Gastroesophageal sphincter (tissue), 3 donors: ENCODE measurements around the gene ASAP2.

Source experiments
- EP300 ChIP-seq: sonication (generic); formaldehyde crosslinking; IDR thresholded peaks from one replicate; pipeline ENCODE4 v1.6.1; 2017; ENCODE audit warnings: antibody characterized with exemption, mild to moderate bottlenecking
- TF ChIP-seq, protein P1 (sequence below), 4 experiments: fragments of 200-600 bp in 2 of 4; fragments of 450-650 bp in 2 of 4; sonication (generic) in 1 of 4; IDR thresholded peaks; one replicate each; pipeline ENCODE4 v1.5.1; 2017 to 2019; ENCODE audit warnings: antibody characterized with exemption in 4 of 4, mild to moderate bottlenecking in 2 of 4, moderate library complexity in 2 of 4

DNA sequence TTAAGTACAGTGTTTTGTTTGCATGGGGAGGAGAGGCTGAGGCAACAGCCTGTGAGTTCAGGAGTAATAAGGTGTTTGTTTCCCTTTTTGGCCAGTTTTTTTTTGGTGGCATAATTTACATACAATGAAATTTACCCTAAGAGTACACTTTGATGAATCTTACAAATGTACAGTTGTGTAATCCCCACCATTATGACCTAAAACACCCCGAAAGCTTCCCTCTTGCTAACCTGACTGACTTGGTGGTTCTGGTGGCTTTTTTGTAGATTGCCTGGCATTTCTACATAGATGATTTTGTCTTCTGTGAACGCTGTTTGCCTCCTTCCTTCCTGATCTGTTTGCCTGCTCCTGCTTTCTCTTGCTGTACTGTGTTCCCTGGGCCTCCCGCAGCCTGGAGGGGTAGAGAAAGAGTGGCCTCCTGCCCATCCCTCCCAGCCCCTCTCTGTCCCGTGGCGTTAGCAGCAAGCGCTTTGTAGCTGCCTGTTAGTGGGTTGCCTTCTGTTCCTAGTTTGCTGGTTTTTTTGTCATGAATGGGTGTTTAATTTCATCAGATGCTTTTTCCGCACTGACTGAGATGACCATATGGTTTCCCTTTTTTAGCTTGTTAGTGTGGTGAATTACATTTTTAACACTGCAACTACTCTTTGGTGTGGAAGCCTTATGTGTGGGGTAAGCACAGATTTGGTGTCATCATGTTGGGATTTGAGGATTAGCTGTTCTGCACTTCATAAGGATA, 32.1 kb downstream of the ASAP2 start:
- TF ChIP-seq, protein P1, sequence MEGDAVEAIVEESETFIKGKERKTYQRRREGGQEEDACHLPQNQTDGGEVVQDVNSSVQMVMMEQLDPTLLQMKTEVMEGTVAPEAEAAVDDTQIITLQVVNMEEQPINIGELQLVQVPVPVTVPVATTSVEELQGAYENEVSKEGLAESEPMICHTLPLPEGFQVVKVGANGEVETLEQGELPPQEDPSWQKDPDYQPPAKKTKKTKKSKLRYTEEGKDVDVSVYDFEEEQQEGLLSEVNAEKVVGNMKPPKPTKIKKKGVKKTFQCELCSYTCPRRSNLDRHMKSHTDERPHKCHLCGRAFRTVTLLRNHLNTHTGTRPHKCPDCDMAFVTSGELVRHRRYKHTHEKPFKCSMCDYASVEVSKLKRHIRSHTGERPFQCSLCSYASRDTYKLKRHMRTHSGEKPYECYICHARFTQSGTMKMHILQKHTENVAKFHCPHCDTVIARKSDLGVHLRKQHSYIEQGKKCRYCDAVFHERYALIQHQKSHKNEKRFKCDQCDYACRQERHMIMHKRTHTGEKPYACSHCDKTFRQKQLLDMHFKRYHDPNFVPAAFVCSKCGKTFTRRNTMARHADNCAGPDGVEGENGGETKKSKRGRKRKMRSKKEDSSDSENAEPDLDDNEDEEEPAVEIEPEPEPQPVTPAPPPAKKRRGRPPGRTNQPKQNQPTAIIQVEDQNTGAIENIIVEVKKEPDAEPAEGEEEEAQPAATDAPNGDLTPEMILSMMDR (IDR thresholded peaks at IDR 0.05) = no peak
- no peak for TF ChIP-seq EP300
